ENCODE measurements around the gene MEG3. TPM values are rescaled to one million over a fixed set of nuclear protein-coding genes. Genes with fewer than 3 reads are reported as not detected.

MEG3 gene
- total and polyA plus RNA-seq, 2 of the 8 experiments (the other 6 are each of a cell fraction or from before 2014, with no cell fraction given): 0.17 to 1.1 TPM

GRCh38 chr14:100857233-100857922 lies 31.5 kb downstream of the MEG3 start:
- no peak overlapping the region for H3K4me2 ChIP-seq (ENCODE audit: insufficient read depth in 1 of 2, low read depth in 2 of 2, low read length in 2 of 2)
- H3K9me3 ChIP-seq (ENCODE audit: insufficient read depth in 2 of 2, low read depth in 1 of 2, low read length in 1 of 2): peaks cover 2 to 7% of the 10 kb centered on the region in 2 experiments; a peak in 3 of 4 replicates
- WGBS, 2 experiments (ENCODE audit: extremely low coverage in 1 of 2, insufficient coverage in 1 of 2, insufficient read length in 1 of 2, insufficient replicate concordance in 2 of 2, low coverage in 1 of 2, low lambda C conversion rate in 2 of 2, missing lambda C conversion rate in 1 of 2): 88% methylated on average over 13 of the region's 14 CpGs; no CpG with 5 or more reads in 1 of the 2 experiments
- H3K27me3 ChIP-seq (replicated peaks in 1 of 4; ENCODE audit: control insufficient read depth in 3 of 4, extremely low read depth in 1 of 4, insufficient read depth in 3 of 4, low read length in 3 of 4): no peaks in the 10 kb centered on the region
- no peak overlapping the region for H2AFZ ChIP-seq (ENCODE audit: low read length)
- no peaks in the 10 kb centered on the region for H4K20me1 ChIP-seq (replicated peaks in 1 of 2; ENCODE audit: control insufficient read depth in 1 of 2, insufficient read depth in 2 of 2, low read length in 2 of 2)
- no peak overlapping the region for H2BK20ac ChIP-seq (ENCODE audit: low read length)
- no peak overlapping the region for H3K14ac ChIP-seq (ENCODE audit: insufficient read length)
- no peak overlapping the region for H4K5ac ChIP-seq (ENCODE audit: insufficient read length, low read depth, low read length)
- DNase-seq (ENCODE audit: low read depth in 1 of 2, low spot score in 2 of 2) (no peak), FAIRE-seq (no peak)
- H3K36me3 ChIP-seq (ENCODE audit: control insufficient read depth in 2 of 4, insufficient read depth in 4 of 4, low read length in 3 of 4): no peaks in the 10 kb centered on the region
- peaks cover 3% of the 10 kb centered on the region; the same call in 1 of the 2 replicates for H3K23me2 ChIP-seq (ENCODE audit: low read depth, low read length)
- POLR2A ChIA-PET (ENCODE audit: partially characterized antibody): no interaction called here
- no peak overlapping the region for H4K91ac ChIP-seq (replicated peaks; ENCODE audit: insufficient read length, low read length)
- no peaks in the 10 kb centered on the region; a peak in 2 of 7 replicates for H3K4me1 ChIP-seq (replicated peaks in 1 of 4; ENCODE audit: control insufficient read depth in 3 of 4, insufficient read depth in 4 of 4, low read length in 3 of 4)
- H2BK12ac ChIP-seq (ENCODE audit: low read depth, low read length): no peak overlapping the region
- H2AK5ac ChIP-seq (ENCODE audit: low read depth, low read length): no peak overlapping the region
- H3K23ac ChIP-seq (ENCODE audit: insufficient read length): no peak overlapping the region
- CTCF ChIA-PET (ENCODE audit: partially characterized antibody): interaction anchor here (1.5 to 9.5 kb wide), 3 partner anchors 10 to 195 kb away, joined by 3 to 70 read pairs (median 4); partner anchors contain the start of gene RTL1
- no peak overlapping the region for H2BK15ac ChIP-seq (ENCODE audit: low read length)
- no peaks in the 10 kb centered on the region for H3K79me1 ChIP-seq (ENCODE audit: low read depth, low read length)
- H4K8ac ChIP-seq (ENCODE audit: extremely low read depth, insufficient read depth, low read length): no peak overlapping the region
- H3K4me3 ChIP-seq (ENCODE audit: extremely low read depth in 1 of 4, insufficient read depth in 2 of 4, low read depth in 3 of 4, low read length in 4 of 4): no peak overlapping the region
- no peak overlapping the region for H3K9ac ChIP-seq (replicated peaks in 1 of 4; ENCODE audit: extremely low read depth in 1 of 4, low read depth in 3 of 4, low read length in 3 of 4)
- H3K27ac ChIP-seq (ENCODE audit: low read depth, low read length): no peak overlapping the region
- no peak overlapping the region for H3K18ac ChIP-seq (ENCODE audit: extremely low read depth, low read length)
- H2BK120ac ChIP-seq (replicated peaks; ENCODE audit: low read depth, low read length): no peak overlapping the region
- no peak overlapping the region for H2BK5ac ChIP-seq (ENCODE audit: low read depth, low read length)
- peak overlapping the region; percentile 17 for H3K4ac ChIP-seq (replicated peaks; ENCODE audit: insufficient read length, low read depth, low read length)
- H3K56ac ChIP-seq (replicated peaks; ENCODE audit: insufficient read length, low read depth, low read length): no peak overlapping the region
- no peaks in the 10 kb centered on the region for H3K79me2 ChIP-seq (ENCODE audit: control insufficient read depth in 1 of 2, insufficient read depth in 2 of 2, low read length in 2 of 2)
- no peak for TF ChIP-seq CHD1 (IDR thresholded peaks at IDR 0.05; ENCODE audit: low read depth, low read length)
- TF ChIP-seq EP300 (IDR thresholded peaks at IDR 0.05; ENCODE audit: borderline replicate concordance in 1 of 2, low read depth in 2 of 2, low read length in 2 of 2): no peak
- TF ChIP-seq POLR2AphosphoS5 (IDR thresholded peaks at IDR 0.05; ENCODE audit: low read depth, low read length): no peak
- TF ChIP-seq BRCA1 (IDR thresholded peaks at IDR 0.05; ENCODE audit: low read depth, low read length): no peak
- no peak for TF ChIP-seq SP4 (IDR thresholded peaks at IDR 0.05; ENCODE audit: low read length)
- no peak for TF ChIP-seq TAF1 (IDR thresholded peaks at IDR 0.05; ENCODE audit: low read depth, low read length)
- TF ChIP-seq ZNF274 (IDR thresholded peaks at IDR 0.05; ENCODE audit: borderline replicate concordance, extremely low read depth, low read length): no peak
- no peak for TF ChIP-seq JUN (IDR thresholded peaks at IDR 0.05; ENCODE audit: low read depth, low read length)
- TF ChIP-seq NRF1 (IDR thresholded peaks at IDR 0.05; ENCODE audit: low read depth, low read length): no peak
- TF ChIP-seq CEBPB (IDR thresholded peaks at IDR 0.05; ENCODE audit: low read depth, low read length): no peak
- no peak for TF ChIP-seq SIRT6 (IDR thresholded peaks at IDR 0.05; ENCODE audit: low read length)
- TF ChIP-seq USF2 (IDR thresholded peaks at IDR 0.05; ENCODE audit: low read length): no peak

All from H1 (cell line).